Activated CD4-positive, alpha-beta memory T cell treated with anti-CD3 and anti-CD28 coated beads for 36 hours (primary cell): ENCODE measurements around the gene METTL8. TPM values are rescaled to one million over a fixed set of nuclear protein-coding genes. Genes with fewer than 3 reads are reported as not detected.

Source experiments
- CTCF ChIA-PET: fragments of 350-600 bp; sonication (Branson Sonifier 250); formaldehyde crosslinking; loops from one replicate; lab custom pipeline; 2021; ENCODE audit warnings: antibody characterized with exemption, inconsistent platforms; lab: Charles Lee
- POLR2A ChIA-PET: fragments of 350-600 bp; sonication (Branson Sonifier 250); formaldehyde crosslinking; loops from one replicate; lab custom pipeline; 2021; ENCODE audit warnings: antibody characterized with exemption; lab: Charles Lee
- DNase-seq: peaks from one replicate; pipeline ENCODE4 v3.0.0-alpha.2; 2020
- H3K27ac Mint-ChIP-seq: one replicate; pipeline ENCODE4 v1.8.0; 2021; ENCODE audit warnings: mixed read lengths
- H3K27me3 Mint-ChIP-seq: one replicate; pipeline ENCODE4 v1.8.0; 2021; ENCODE audit warnings: mixed read lengths
- H3K36me3 Mint-ChIP-seq: one replicate; pipeline ENCODE4 v1.8.0; 2021; ENCODE audit warnings: mixed read lengths
- H3K4me1 Mint-ChIP-seq: one replicate; pipeline ENCODE4 v1.8.0; 2021; ENCODE audit warnings: low read depth, mixed read lengths
- H3K4me3 Mint-ChIP-seq: one replicate; pipeline ENCODE4 v1.8.0; 2021; ENCODE audit warnings: mild to moderate bottlenecking, mixed read lengths
- H3K9me3 Mint-ChIP-seq: one replicate; pipeline ENCODE4 v1.8.0; 2021; ENCODE audit warnings: mixed read lengths
- intact Hi-C: fragments of 100-400 bp; cut with micrococcal nuclease; formaldehyde crosslinking; loops from one replicate; pipeline ENCODE4 v1.15.1; 2023
- total RNA-seq, 2 experiments: library from RNA; stranded (reverse); gene quantifications; one replicate each; pipeline ENCODE4 v1.2.3, GENCODE V29; 2021

The METTL8 gene
- total RNA-seq, 2 experiments from 2014 or later, result 33.3 to 40.9 TPM

DNA sequence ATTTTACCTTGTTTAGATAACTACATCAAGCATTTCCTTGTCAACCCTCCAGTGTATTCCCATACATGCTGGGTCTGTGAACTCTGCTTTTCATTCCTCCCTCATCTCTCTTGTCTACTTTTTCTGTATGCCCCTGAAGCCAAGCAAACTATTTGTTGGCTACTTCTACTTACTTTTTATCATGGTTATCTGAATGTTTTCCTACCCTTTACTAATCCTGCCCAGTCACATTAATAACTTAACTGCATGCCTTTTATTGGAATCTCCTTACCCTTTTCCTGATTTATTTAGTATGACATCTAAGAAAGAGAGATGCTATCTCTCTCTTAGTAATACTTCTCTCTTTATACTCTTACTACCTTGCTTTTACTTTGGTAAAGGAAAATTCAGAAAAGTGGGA, 17.3 kb upstream of the METTL8 start:
- Mint-ChIP-seq H3K4me3 (no peak overlapping the region), H3K9me3 (peaks cover 2% of the 10 kb centered on the region), H3K36me3 (peaks cover 35% of the 10 kb centered on the region), H3K4me1 (no peaks in the 10 kb centered on the region), H3K27me3 (no peaks in the 10 kb centered on the region), H3K27ac (no peak overlapping the region)
- CTCF ChIA-PET, result no interaction called here
- POLR2A ChIA-PET, result no interaction called here
- no peak for DNase-seq
- intact Hi-C loops, result no loop called here

- intact Hi-C loops, result no loop called here
- H3K9me3 Mint-ChIP-seq, result no peaks in the 10 kb centered on the region
- H3K4me3 Mint-ChIP-seq, result no peak overlapping the region
- no peaks in the 10 kb centered on the region for H3K27me3 Mint-ChIP-seq
- no peak for DNase-seq
- ChIA-PET CTCF (interaction anchor here (1.4 kb wide), 1 partner anchor 474 kb away, joined by 3 read pairs; no protein-coding TSS in a partner anchor), POLR2A (no interaction called here)
- peaks cover 23% of the 10 kb centered on the region for H3K36me3 Mint-ChIP-seq
- no peak overlapping the region for H3K27ac Mint-ChIP-seq
- H3K4me1 Mint-ChIP-seq, result no peaks in the 10 kb centered on the region
Observed at GRCh38 chr2:171447675-171448074, 13.9 kb upstream of the METTL8 start.

- H3K36me3 Mint-ChIP-seq, result peaks cover 35% of the 10 kb centered on the region
- H3K9me3 Mint-ChIP-seq, result no peaks in the 10 kb centered on the region
- H3K27ac Mint-ChIP-seq, result no peak overlapping the region
- H3K4me1 Mint-ChIP-seq, result peaks cover 23% of the 10 kb centered on the region
- no peak overlapping the region for H3K4me3 Mint-ChIP-seq
- intact Hi-C loops, result no loop called here
- POLR2A ChIA-PET, result no interaction called here
- CTCF ChIA-PET, result no interaction called here
- no peaks in the 10 kb centered on the region for H3K27me3 Mint-ChIP-seq
- no peak for DNase-seq
Observed at GRCh38 chr2:171441470-171441869, 7.7 kb upstream of the METTL8 start.

GRCh38 chr2:171436307-171436706, 2.5 kb upstream of the METTL8 start:
- Mint-ChIP-seq H3K36me3 (peaks cover 41% of the 10 kb centered on the region), H3K4me3 (no peak overlapping the region), H3K27me3 (no peaks in the 10 kb centered on the region), H3K9me3 (peaks cover 10% of the 10 kb centered on the region), H3K4me1 (peaks cover 59% of the 10 kb centered on the region), H3K27ac (no peak overlapping the region)
- intact Hi-C loops, result no loop called here
- ChIA-PET CTCF (interaction anchor here (1.1 kb wide), 1 partner anchor 508 kb away, joined by 3 read pairs; no protein-coding TSS in a partner anchor), POLR2A (no interaction called here)
- DNase-seq, result no peak

DNA sequence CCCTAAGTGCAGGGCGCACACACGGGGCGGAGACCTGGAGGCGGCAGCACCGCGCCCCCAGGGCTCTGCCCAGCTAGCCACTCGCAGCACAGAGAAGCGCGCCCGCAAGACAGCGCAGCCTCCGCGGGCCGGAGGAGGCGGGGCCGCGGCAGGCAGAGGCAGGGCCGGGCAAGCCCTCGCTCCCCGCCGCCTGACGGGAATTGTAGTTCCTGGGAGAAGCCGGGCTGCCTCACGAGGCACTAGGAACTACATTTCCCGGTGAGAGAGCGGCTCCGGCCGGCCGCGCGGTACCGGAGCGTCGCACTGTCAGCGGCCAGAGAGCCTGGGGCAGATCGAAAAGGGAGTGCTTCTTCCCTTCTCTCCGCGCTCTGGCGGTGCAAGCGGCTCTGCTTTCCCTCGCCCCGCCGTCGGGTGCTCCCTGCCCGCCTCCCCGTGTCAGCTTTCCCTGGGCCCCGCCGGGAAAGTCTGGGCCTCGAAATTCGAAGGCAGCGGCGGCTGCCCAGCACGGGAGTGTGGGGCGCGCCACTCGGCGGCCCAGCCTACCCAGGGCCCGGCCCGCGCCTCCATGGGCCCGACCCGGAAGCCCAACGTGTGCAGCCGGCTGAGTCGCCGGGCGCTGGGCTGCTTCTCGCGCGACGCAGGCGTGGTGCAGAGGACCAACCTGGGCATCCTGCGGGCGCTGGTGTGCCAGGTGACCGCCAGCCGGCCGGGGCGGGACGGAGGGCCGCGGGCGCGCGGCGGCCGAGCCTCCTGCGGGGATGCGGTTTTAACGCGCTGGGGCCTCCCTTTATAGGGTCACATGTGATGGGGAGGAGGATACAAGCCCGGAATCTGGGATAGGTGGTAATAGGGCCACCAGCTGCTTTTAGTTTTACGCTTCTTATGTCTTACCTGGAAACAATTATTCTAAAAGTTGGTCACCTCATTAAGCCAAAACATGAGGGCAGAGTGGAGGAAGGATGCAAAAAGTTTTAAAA, 511 bp upstream of the METTL8 start, which contains the start of gene DCAF17:
Gene DCAF17 (plus strand): TSS at position 214 of the 977 bp plus-strand sequence. CDS start 352 bp downstream, at position 566.
- peaks cover 59% of the 10 kb centered on the region for H3K4me1 Mint-ChIP-seq
- peak; percentile 96 for DNase-seq
- intact Hi-C loops, result loop anchor here (1.0 to 5.0 kb wide), 8 partner anchors 18 to 506 kb away; partner anchors contain the start of gene DYNC1I2
- peak within 1 kb of the TSS; percentile 92 for H3K4me3 Mint-ChIP-seq
- peak within 1 kb of the TSS; percentile 92 for H3K27ac Mint-ChIP-seq
- H3K27me3 Mint-ChIP-seq, result no peaks in the 10 kb centered on the region
- peaks cover 18% of the 10 kb centered on the region for H3K9me3 Mint-ChIP-seq
- ChIA-PET CTCF (interaction anchor here (0.9 to 3.2 kb wide), 5 partner anchors 18 to 505 kb away, joined by 3 to 13 read pairs (median 6); partner anchors contain the start of gene GORASP2), POLR2A (interaction anchor here (0.6 to 1.7 kb wide), 10 partner anchors 108 to 990 kb away, joined by 3 to 13 read pairs (median 4); partner anchors contain the start of genes GORASP2 and HAT1)
- peaks cover 42% of the 10 kb centered on the region for H3K36me3 Mint-ChIP-seq

GRCh38 chr2:171432969-171433762, 624 bp downstream of the METTL8 start:
- Mint-ChIP-seq H3K4me1 (peaks cover 54% of the 10 kb centered on the region), H3K4me3 (peak overlapping the region; percentile 92), H3K27me3 (no peaks in the 10 kb centered on the region), H3K27ac (peak overlapping the region; percentile 92), H3K9me3 (peaks cover 18% of the 10 kb centered on the region), H3K36me3 (peaks cover 39% of the 10 kb centered on the region)
- ChIA-PET POLR2A (interaction anchor here (0.7 to 1.7 kb wide), 8 partner anchors 107 to 991 kb away, joined by 3 to 13 read pairs (median 4); partner anchors contain the start of gene GORASP2), CTCF (interaction anchor here (0.9 to 3.2 kb wide), 5 partner anchors 11 to 503 kb away, joined by 3 to 13 read pairs (median 6); partner anchors contain the start of gene GORASP2)
- peak; percentile 64 for DNase-seq
- intact Hi-C loops, result loop anchor here (5.0 kb wide), 3 partner anchors 254 to 416 kb away; partner anchors contain the start of gene DYNC1I2

DNA sequence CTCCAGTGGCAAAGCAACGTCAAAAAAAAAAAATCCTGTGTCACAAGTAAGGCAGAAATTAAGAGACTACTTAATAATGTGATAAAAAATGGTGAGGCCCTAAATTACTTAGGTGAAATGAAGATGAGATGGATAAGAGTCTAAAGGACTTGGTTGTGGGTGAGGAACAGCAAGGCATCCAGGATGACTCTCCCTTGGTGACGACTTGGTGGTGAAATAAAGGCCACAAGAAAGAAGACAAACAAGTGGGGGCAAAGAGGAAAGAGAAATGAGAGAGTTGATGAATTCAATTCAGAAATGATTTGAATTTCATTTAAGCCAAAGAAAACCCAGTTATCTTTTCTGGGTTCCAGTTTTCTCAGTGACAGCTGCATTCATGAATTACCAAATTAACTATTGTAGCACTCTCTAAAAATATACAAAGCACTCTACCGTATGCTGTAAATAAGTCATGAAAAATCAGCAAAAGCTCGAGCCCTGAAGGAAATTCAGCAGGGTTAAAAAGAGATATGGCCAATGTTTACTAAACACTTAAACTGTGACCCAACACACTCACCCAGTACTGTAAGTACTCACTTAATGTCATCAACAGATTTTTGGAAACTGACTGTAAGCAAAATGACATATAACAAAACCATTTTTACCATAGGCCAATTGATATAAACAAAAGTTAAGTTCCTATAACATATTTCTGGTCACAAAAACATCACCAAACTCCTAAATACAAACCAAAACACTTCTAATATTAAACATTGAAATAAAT, 1.4 kb downstream of the METTL8 start:
- intact Hi-C loops, result loop anchor here (5.0 kb wide), 3 partner anchors 255 to 415 kb away; partner anchors contain the start of gene DYNC1I2
- Mint-ChIP-seq H3K4me1 (peaks cover 48% of the 10 kb centered on the region), H3K4me3 (peak overlapping the region; percentile 92), H3K9me3 (peaks cover 18% of the 10 kb centered on the region), H3K36me3 (peaks cover 33% of the 10 kb centered on the region), H3K27ac (peak overlapping the region; percentile 92), H3K27me3 (no peaks in the 10 kb centered on the region)
- POLR2A ChIA-PET, result interaction anchor here (0.7 to 1.7 kb wide), 5 partner anchors 11 to 990 kb away, joined by 3 to 13 read pairs (median 3); no protein-coding TSS in a partner anchor
- CTCF ChIA-PET, result interaction anchor here (1.3 to 3.2 kb wide), 4 partner anchors 10 to 503 kb away, joined by 3 to 13 read pairs (median 9); partner anchors contain the start of gene GORASP2
- peak; percentile 28 for DNase-seq

DNA sequence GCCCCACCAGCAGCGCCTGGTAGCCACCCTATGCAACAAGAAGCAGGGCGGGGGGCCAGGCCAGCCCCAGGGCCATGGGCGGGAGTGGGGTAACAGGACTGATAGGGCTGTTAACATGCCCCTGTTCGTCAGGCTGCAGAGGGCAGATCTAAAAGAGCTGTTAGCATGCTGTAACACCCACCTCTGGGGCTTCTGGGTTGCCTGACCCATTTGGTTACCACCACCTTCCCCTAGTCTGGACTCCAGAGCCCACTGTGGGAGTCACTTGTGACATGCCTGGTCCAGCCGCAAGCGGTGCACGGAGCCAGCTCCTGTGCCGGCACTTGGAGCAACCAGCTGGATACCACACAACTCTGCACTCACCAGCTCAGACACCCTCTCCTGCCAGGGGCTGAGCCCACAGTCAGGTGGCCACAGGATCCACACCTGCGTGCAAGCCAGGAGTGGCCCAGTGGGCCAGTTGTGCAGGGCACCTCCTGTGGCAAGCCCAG, 2.1 kb downstream of the METTL8 start:
- ChIA-PET POLR2A (interaction anchor here (1.0 to 1.5 kb wide), 3 partner anchors 10 to 113 kb away, joined by 3 to 4 read pairs (median 3); no protein-coding TSS in a partner anchor), CTCF (interaction anchor here (1.2 to 3.2 kb wide), 4 partner anchors 10 to 502 kb away, joined by 3 to 13 read pairs (median 7); partner anchors contain the start of gene GORASP2)
- no peak for DNase-seq
- Mint-ChIP-seq H3K4me1 (peaks cover 42% of the 10 kb centered on the region), H3K27ac (peak overlapping the region; percentile 92), H3K9me3 (peaks cover 18% of the 10 kb centered on the region), H3K27me3 (no peaks in the 10 kb centered on the region), H3K36me3 (peaks cover 26% of the 10 kb centered on the region), H3K4me3 (no peak overlapping the region)
- intact Hi-C loops, result loop anchor here (5.0 kb wide), 3 partner anchors 256 to 414 kb away; partner anchors contain the start of gene DYNC1I2

DNA sequence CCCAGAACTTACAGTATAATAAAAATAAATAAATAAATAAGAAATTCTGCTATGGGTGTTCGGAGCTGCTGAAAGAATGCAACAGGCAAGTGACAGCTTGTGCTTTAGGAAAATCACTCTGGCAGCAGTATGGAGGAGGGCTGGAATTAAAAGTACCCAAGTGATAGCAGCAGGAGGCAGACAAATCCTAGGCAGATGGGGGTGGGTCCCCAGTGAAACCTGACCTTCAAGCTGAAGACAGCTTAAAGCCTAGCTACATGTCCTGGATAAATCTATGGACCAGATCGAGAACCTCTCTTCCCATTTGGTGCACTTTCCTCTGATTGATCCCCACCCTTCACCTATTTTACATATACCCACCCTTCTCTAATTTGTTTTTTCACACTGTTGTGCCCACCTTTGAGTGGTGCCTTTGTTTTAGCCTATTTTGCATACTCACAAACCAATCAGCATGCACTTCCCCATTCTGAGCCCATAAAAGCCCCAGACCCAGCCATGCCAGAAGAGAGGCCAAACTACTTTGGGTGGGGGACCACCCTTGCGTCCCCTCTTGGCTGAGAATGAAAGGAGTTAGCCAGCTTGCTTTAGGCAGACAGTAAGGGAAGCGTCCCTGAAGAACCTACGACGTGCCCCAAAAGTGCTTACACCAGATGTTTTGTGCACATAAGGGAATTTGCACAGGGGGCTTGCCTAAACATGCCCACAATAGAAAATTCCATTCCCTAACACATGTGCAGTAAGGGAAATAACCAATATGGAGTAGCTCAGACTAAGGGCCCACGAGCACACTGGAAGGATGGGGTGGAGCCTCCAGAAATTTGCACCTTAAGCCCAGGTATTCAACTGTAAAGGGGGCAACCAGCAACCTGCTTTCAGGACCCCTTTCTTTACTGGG, 3.0 kb downstream of the METTL8 start:
- no peak overlapping the region for H3K27ac Mint-ChIP-seq
- CTCF ChIA-PET, result interaction anchor here (1.2 to 2.0 kb wide), 3 partner anchors 14 to 458 kb away, joined by 3 to 11 read pairs (median 4); no protein-coding TSS in a partner anchor
- peaks cover 21% of the 10 kb centered on the region for H3K36me3 Mint-ChIP-seq
- no peaks in the 10 kb centered on the region for H3K27me3 Mint-ChIP-seq
- H3K4me3 Mint-ChIP-seq, result no peak overlapping the region
- no peak for DNase-seq
- H3K9me3 Mint-ChIP-seq, result peaks cover 14% of the 10 kb centered on the region
- intact Hi-C loops, result loop anchor here (5.0 kb wide), 3 partner anchors 257 to 413 kb away; partner anchors contain the start of gene DYNC1I2
- POLR2A ChIA-PET, result interaction anchor here (1.3 to 1.5 kb wide), 2 partner anchors 14 to 112 kb away, joined by 3 to 4 read pairs; no protein-coding TSS in a partner anchor
- peaks cover 33% of the 10 kb centered on the region for H3K4me1 Mint-ChIP-seq
